Amygdala (tissue), 56 donors: ENCODE measurements around the gene IFT27.
"Not testable (repeated sequence)": the region's sequence is repeated elsewhere in the genome, so short reads cannot be mapped to it uniquely, and the experiment has no call there.

Experiments
- DNase-seq, 56 donors: peaks; one replicate each; lab custom pipeline; 2025; lab: John Stamatoyannopoulos, UW

Gene IFT27

DNA sequence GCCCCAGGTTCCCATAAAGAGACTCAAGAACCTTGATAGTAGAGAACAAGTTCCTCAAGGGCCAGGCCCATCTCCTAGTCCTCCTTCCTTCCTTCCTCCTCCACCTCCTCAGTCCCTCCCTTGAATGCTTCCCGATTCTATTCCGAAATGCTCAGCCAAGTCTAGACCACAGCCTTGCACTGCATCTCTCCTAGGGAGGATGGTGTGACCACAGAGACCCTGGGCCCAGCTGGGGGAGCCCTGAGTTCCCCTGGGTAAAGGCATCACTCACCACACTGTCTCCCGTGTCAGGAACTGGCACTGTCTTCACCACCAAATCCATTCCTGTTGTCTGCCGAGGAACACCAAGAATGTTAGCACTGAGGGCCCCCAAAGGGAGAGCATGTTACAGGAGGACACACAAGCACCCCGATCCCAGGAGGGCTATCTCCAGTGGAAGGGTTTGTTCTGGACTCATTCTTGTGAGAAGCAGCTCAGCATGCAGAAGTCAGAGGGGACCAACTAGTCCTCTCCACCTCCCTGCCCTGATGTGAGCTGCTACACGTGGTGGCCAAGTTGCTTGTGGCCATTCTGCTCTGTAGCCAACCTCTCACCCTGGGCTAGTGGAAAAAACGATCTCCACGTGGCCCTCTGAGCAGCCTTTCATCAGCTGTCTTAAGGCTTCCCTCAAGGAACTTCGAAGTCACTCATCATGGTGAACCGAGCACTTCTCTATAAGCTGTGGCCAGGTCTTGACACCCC lies 8.7 kb downstream of the IFT27 start:
- DNase-seq: no peak

DNA sequence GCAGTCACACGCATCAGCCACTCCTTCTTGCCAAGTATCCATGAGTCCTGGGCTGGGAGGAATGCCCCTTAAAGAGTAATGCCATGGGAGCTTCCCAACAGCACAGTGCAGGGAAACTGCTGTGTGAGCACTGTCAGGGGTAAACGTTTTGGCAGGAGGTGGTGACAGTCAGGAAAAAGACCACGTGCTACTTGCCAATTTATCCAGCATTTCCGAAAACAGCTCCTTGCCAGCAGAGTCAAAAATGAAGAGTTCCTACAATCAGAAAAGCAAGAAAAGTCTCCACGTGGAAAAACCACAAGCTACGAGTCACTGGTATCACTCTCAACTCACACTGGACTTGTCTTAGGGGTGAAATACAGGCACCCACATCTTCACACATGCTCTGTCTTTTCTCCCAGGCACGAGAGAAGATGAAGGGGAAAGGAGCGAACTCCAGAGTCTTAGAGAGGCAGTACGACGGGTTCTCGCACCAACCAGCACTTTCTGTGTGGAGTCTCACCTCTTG lies 9.9 kb downstream of the IFT27 start:
- peak in 1 of 56 donors; percentile 18 for DNase-seq

GRCh38 chr22:36765131-36765942 lies 10.6 kb downstream of the IFT27 start:
- peak in 1 of 56 donors; percentile 17 for DNase-seq

DNA sequence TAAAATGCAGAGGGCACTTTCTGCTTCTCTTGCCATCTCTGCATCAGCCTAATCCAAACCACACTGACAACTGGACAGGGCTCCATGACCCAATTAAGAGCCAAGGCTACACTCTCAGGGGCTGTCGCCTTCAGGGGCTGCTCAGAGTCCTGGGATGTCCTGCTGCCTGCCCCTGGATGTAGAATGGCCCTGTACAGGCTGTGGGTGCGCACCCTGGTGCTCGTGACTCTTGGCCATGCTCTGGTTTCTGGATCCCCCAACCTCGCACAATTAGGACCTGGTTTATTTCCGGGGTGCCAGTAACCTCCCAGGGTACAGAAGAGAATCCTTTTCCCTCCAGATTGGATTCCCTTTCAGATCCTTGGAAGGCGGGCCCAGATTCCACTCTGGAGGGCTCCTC lies 11.3 kb downstream of the IFT27 start:
- DNase-seq: peak in 5 of 56 donors; percentile 4 to 42 (median 14)

DNA sequence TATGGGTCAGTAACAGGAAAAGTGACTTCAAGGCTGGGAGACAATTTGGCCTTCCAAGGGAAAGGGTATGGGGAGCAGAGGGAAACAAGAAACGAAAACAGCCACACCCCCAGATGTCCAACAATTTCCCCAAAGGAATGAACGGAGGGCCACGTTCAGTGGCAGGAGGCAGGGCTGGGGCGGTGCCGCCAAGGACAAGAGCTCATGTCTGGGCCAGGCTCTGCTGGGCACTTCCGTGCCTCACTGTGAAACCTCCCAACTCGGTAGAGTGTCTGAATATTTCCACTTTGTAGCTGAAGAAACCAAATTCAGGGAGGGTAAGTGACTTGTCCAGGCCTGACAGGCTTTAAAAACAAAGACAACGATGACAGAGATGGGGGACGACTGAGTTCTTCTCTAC lies 11.9 kb downstream of the IFT27 start:
- DNase-seq: no peak

GRCh38 chr22:36763576-36763975 lies 12.3 kb downstream of the IFT27 start:
- no peak for DNase-seq

DNA sequence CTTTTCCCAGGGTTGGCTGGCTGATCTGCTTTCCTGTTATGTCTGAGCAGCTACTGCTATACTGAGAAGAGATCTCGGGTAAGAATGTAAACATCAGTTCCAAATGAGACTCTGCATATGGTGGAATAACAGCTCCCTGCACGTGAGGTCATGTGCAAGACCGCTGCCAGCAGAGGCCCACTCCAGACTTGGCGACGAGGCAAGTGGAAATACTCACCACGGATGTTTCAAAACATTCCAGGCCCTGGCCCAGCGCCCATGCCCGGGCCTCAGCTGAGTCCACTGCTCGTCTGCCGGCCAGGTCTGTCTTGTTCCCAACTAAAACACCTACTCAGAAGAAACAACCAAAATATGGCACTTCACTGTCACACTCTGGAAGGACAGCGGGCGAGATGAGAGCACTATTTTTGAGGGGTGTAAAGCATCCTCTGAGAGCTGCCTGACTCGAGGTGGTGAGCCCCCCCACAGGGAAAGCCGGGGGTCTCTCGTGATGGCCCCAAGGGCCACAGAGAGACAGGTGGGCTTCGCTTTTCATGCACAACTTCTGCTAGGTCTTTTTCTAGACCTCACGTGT lies 13.1 kb downstream of the IFT27 start:
- DNase-seq: no peak

GRCh38 chr22:36761553-36762240 lies 14.2 kb downstream of the IFT27 start:
- DNase-seq: no peak

DNA sequence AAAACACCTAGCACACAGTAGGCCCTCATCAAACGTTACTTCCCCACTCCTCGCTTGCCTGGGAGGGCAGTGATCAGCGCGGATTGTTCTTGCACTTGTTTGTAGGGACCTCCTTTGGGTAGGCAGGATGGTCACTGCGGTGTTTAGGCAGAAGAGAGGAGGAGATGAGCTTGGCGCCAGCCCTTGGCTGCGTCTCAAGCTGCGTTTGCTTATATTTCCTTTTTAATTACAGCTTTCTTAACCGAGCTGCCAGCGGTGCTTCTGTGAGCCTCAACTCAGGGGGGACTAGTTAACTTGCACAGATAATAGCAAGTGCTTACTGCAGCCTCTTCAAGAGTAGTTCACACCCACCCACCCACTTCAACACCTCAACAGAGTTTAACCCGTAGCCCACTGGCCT lies 15.1 kb downstream of the IFT27 start:
- DNase-seq: no peak

- DNase-seq: no peak
Observed at GRCh38 chr22:36759481-36760159, 16.3 kb downstream of the IFT27 start.

- DNase-seq: no peak
Observed at GRCh38 chr22:36758792-36759271, 17.1 kb downstream of the IFT27 start.

DNA sequence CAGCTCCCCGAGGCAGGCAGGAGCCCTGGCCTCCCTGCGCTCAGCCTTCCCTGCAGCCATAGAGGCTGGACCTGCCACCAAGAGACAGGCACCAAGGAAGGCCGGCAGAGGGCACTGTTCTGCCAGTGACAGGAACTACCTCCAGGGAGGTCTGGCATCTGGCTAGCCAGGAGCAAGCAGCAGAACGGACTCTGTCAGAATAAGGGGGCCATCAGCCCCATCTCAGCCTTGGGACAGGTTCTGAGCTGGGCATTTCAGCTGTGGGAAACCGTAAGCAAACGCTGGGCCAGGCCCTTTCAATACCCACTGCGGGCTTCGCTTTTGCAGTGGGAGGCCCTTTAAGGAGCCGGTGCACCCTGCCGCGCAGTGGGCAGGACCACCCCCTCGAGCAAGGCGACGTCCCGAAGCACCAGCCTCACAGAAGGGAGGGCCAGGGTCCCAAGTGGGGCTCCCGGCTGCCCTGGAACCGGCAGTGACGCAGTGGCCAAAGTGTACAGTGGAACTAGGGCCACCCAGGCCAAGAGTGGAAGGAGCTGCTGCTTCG lies 18.2 kb downstream of the IFT27 start:
- peak in 51 of 56 donors; percentile 6 to 82 (median 46) for DNase-seq

DNA sequence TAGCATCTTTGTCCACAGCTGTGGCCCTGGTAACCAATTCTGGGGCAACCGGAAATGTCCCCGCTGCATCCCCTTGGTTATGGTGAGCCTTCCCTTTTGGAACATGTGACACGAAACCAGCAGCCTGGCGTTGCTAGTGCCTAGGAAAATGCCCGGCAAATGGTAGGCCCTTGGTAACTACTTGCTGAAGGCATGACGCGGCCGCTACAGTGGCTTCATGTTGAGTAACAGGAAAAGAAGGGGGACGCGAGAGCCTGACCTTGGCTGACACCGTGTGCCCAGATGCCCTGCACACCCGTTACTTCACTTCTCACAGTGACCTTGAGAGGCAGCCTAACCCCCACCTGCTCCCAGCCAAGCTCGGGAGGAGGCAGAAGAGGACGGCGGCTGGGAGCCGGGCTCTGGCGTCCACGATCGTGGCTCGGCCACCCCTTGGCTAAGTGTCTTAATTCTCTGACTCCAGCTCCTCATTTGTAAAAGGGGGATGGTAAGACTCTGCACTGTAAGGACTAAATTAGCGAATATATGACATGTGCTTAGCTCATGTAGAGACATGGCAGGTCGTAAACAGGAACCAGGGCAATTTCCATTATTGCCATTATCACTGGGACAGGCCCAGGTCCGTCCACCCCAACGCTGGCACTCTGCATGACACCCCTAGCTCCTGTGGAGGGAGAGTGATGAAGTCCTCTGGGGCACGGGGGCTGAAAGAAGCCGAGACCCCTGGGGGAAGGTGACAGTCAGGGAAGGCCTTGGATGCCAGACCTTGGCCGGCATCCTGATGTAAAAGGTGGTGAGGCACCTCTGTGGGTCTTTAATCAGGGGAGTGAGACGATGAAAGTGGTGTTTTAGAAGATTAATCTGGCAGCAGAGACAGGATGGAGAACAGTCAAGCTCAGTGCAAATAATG lies 18.9 kb downstream of the IFT27 start:
- DNase-seq: no peak

- DNase-seq: no peak
Observed at GRCh38 chr22:36756031-36756430, 19.9 kb downstream of the IFT27 start.

DNA sequence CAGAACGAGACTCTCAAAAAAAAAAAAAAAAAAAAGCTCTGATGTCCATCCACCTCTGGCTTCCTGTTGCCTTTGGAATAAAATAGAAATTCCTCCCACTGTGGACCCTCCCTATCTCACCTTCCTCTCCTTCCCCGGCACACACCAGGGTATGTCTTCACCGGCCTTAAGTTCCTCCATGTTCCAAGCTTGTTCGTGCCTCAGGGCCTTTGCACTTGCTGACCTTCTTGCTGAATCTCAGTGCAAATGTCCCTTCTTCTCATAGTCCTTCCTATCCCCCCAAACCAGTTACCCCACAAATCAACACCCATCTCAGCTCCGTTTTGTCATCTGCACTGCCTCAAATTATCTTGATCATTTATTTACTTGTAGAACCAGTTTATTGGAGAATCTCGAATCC lies 20.6 kb downstream of the IFT27 start:
- DNase-seq: no peak

- not testable (repeated sequence) for DNase-seq
Observed at GRCh38 chr22:36754881-36755280, 21.0 kb downstream of the IFT27 start.

GRCh38 chr22:36753916-36754315 lies 22.0 kb downstream of the IFT27 start:
- DNase-seq: no peak

DNA sequence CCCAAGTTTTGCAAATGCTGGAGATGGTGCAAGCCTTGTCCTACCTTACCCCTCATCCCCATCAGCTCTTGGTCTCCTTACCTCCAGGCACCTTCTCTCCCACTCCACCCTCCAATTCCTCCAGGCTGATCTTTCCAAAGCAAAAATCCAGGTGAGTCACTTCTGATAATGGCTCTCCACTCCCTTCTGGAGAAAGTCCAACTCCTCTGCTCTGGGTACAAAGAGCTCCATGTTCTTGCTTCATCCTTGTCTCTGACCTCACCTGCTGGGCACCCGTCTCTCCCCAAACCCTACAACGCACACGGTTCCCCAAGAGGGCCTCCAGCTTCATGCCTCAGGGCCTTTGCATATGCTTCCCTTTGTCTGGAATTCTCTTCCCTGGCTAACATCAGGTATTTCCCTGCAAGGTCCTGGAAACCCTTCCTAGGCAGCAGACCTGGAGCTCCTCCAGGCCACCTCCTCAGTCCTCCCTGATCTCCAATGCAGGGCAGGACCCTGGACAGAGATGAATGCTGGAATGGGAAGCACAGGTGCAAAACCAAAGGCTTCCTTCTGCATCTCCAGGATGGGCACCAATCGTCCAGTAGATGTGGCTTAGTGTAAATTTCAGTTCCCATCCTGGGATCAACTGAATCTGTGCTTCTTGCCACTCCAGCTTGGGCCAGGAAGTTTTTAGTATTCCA lies 22.7 kb downstream of the IFT27 start:
- no peak for DNase-seq
